Measurements from ENCODE around the gene ZFAND2A.
"Not testable (repeated sequence)": the region's sequence is repeated elsewhere in the genome, so short reads cannot be mapped to it uniquely, and the experiment has no call there.

ZFAND2A gene

DNA sequence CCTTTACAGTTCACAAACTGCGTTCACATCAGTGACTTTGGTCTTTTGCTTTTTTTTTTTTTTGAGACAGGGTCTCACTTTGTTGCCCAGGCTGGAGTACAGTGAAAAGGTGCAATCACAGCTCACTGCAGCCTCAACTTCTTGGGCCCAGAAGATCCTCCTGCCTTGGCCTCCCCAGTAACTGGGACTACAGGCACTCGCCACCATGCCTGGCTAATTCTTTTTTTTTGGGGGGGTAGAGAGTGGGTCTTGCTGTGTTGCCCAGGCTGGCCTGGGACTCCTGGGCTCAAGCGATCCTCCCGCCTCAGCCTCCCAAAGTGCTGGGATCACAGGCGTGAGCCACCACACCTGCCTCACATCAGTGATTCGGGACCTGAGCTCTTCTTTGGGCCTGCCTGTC is 37.0 kb upstream of the ZFAND2A start:
- no peak overlapping the region for H3K27ac ChIP-seq

DNA sequence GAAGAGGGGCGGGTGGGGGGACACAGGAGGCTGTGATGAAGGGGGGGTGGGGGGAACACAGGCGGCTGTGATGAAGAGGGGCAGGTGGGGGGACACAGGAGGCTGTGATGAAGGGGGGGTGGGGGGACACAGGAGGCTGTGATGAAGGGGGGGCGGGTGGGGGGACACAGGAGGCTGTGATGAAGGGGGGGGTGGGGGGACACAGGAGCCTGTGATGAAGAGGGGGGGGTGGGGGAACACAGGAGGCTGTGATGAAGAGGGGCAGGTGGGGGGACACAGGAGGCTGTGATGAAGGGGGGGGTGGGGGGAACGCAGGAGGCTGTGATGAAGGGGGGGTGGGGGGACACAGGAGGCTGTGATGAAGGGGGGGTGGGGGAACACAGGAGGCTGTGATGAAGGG is 36.4 kb upstream of the ZFAND2A start:
- H3K27ac ChIP-seq: not testable (repeated sequence)

More for the DNA sequence above, 37.0 kb upstream of the ZFAND2A start:
- TF ChIP-seq ZFX (IDR thresholded peaks at IDR 0.05; ENCODE audit: borderline replicate concordance): no peak
- TF ChIP-seq, protein P1, sequence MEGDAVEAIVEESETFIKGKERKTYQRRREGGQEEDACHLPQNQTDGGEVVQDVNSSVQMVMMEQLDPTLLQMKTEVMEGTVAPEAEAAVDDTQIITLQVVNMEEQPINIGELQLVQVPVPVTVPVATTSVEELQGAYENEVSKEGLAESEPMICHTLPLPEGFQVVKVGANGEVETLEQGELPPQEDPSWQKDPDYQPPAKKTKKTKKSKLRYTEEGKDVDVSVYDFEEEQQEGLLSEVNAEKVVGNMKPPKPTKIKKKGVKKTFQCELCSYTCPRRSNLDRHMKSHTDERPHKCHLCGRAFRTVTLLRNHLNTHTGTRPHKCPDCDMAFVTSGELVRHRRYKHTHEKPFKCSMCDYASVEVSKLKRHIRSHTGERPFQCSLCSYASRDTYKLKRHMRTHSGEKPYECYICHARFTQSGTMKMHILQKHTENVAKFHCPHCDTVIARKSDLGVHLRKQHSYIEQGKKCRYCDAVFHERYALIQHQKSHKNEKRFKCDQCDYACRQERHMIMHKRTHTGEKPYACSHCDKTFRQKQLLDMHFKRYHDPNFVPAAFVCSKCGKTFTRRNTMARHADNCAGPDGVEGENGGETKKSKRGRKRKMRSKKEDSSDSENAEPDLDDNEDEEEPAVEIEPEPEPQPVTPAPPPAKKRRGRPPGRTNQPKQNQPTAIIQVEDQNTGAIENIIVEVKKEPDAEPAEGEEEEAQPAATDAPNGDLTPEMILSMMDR (IDR thresholded peaks at IDR 0.05): no peak

DNA sequence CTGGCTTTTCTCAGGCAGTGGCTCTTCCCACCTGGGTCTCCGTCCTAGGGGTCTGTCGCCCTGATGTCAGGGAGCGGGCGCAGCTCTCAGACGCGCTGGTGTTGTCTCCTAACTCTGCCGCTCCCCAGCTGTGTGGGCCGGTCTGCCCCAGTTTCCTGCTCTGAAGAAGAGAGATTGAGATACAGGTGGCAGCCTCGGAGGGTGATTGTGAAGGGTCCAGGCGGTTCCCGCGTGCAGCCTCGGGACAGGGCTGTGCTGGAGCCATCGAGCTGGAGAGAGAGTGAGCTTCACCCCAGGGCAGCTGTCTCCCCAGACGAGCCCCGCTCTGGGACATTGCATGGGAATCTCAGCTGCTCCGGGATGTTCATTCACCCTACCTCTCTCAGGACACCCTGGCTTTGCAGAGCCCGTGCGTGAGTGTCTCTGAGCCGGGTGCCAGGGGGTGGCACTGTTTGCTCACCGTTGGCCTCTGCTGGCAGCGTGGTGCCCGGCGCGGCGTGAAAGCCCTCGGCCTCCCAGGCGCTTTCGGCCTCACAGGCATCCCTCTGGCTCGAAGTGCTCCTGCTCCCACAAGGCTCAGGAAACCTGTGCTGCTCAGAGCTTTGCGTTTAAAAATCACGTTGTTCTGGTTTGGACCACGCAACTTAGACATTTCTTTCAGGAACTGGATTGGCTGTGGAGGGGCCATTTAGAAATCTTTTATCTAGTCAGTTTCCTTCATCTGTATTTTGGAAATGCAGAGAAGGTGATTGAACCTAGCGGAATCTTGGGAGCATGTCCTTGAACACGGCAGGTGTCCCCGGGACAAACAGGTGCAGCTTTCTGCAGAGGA is 33.8 kb upstream of the ZFAND2A start:
- TF ChIP-seq, protein P1 (IDR thresholded peaks at IDR 0.05): peak; percentile 88
- TF ChIP-seq ZFX (IDR thresholded peaks at IDR 0.05; ENCODE audit: borderline replicate concordance): no peak
- no peak overlapping the region for H3K27ac ChIP-seq

DNA sequence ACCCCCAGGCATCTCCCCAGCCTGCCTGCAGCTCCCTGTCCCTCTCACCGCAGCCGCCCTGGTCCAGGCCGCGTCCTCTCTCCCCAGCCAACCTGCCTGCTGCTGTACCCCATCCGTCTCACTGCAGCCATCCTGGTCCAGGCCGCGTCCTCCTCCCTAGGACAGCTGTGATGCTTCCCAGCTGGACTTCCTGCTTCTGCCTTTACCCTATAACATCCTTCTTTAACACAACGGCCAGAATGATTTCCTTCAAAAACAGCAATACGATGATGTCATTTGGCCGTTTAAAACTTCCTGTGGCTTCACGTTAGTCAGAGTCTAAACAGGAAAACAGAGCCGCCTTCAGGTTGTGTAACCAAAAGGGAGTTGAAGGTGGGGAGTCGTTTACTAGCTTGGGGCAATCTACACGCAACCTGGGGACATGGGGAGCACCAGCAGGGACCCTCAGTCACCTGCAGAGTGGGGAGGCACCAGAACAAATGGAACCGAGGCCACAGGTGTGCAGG is 32.2 kb upstream of the ZFAND2A start:
- H3K27ac ChIP-seq: no peak overlapping the region
- TF ChIP-seq, protein P1 (IDR thresholded peaks at IDR 0.05): no peak
- no peak for TF ChIP-seq ZFX (IDR thresholded peaks at IDR 0.05; ENCODE audit: borderline replicate concordance)

DNA sequence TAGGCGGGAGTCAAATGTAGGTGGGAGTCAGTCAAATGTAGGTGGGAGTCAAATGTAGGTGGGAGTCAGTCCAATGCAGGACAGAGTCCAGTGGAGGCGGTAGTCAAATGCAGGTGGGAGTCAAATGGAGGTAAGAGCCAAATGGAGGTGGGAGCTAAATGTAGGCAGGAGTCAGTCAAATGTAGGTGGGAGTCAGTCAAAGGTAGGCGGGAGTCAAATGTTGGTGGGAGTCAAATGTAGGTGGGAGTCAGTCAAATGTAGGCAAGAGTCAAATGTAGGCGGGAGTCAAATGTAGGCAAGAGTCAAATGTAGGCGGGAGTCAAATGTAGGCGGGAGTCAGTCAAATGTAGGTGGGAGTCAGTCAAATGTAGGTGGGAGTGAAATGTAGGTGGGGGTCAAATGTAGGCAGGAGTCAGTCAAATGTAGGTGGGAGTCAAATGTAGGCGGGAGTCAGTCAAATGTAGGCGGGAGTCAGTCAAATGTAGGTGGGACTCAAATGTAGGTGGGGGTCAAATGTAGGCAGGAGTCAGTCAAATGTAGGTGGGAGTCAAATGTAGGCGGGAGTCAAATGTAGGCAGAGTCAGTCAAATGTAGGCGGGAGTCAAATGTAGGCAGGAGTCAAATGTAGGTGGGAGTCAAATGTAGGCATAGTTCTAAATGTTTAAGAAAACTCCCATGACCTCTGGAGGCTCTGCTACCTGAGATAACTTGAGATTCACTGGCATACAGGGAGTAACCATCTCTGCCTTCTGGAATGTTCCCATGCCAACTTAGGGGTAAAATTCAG is 30.2 kb upstream of the ZFAND2A start:
- no peak overlapping the region for H3K27ac ChIP-seq

DNA sequence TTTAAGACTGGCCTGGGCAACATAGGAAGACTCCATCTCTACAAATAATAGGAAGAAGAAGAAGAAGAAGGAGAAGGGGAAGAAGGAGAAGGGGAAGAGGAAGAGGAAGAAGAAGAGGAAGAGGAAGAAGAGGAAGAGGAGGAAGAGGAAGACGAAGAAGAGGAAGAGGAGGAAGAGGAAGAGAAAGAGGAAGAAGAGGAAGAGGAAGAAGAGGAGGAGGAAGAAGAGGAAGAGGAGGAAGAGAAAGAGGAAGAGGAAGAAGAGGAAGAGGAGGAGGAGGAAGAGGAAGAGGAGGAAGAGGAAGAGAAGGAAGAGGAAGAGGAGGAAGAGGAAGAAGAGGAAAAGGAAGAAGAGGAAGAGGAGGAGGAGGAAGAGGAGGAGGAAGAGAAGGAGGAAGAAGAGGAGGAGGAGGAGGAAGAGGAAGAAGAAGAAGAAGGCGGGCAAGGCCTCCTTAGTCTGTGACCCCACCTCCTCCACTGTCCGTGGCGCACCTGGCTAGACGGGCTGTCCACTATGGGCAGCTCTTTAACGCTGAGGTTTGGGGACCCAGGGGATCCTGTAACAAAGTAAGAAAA is 28.8 kb upstream of the ZFAND2A start:
- TF ChIP-seq, protein P1 (IDR thresholded peaks at IDR 0.05): no peak
- no peak for TF ChIP-seq ZFX (IDR thresholded peaks at IDR 0.05; ENCODE audit: borderline replicate concordance)
- no peak overlapping the region for H3K27ac ChIP-seq

More for the DNA sequence above, 30.2 kb upstream of the ZFAND2A start:
- TF ChIP-seq ZFX (IDR thresholded peaks at IDR 0.05; ENCODE audit: borderline replicate concordance): no peak
- TF ChIP-seq, protein P1 (IDR thresholded peaks at IDR 0.05): no peak

DNA sequence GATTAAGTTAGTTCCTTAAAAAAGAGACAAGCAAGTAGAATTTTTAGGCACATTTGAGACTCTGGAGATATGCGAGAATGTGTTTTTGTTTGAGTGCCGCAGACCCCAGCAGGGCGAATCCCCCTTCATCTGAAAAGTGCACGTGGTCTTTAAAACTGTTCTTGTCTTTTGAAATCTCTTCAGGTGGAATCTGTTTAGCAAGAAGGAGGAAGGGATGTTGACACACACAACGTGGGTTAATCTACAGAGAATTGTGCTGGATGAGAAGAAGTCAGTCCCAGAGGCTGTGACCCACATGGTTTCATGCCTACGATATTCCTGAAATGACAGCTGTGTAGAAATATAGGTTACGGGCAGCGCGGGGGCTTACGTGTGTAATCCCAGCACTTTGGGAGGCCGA is 27.1 kb upstream of the ZFAND2A start:
- TF ChIP-seq, protein P1 (IDR thresholded peaks at IDR 0.05): no peak
- TF ChIP-seq ZFX (IDR thresholded peaks at IDR 0.05; ENCODE audit: borderline replicate concordance): no peak
- no peak overlapping the region for H3K27ac ChIP-seq

All from 22Rv1 (cell line).